GM21515 (cell line): ENCODE data around the gene NR2C2.

Source experiments
- ATAC-seq: cut with Tn5 transposase; IDR thresholded peaks from one replicate; pipeline ENCODE4 v1.9.1; 2021; ENCODE audit not compliant: unreplicated experiment

The NR2C2 gene

GRCh38 chr3:15056676-15057404 is 109.5 kb downstream of the NR2C2 start:
- ATAC-seq: no peak

- ATAC-seq: no peak
Observed at GRCh38 chr3:15060029-15060428, 112.6 kb downstream of the NR2C2 start.

GRCh38 chr3:15063238-15063637 is 115.9 kb downstream of the NR2C2 start:
- ATAC-seq: no peak

GRCh38 chr3:15063656-15064286 is 116.4 kb downstream of the NR2C2 start:
- no peak for ATAC-seq

DNA sequence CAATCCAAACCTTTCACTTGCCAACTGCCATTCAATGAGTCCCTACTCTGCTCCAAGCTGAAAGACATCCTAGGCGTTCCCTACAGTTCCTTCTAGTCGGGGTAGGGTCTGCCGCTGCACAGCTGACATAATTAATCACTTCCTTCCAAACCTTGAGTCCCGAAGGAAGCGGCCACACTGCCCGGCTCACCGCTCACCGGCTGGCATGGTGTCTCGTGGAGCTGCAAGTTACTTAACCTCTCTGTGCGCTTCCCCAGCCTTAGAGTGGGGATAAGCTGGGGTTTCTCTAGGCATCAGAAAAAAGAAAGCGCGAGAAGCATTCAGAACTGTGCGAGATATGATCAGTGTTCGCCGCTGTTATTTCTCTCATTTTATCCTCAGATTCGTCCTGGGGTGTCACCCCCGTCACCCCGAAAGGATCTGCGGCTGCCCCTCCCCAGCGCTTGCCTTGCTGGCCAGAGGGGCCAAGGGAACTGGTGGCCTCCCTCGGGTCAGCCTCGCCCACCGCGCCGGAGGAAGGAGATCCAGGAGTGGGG is 117.0 kb downstream of the NR2C2 start:
- ATAC-seq: peak; percentile 12

- peak; percentile 97 for ATAC-seq
Observed at GRCh38 chr3:15064835-15065549, 117.6 kb downstream of the NR2C2 start, which contains the start of gene MRPS25. MRPS25 (minus strand) TSS chr3:15065315; CDS start chr3:15065194, 121 bp downstream.

- ATAC-seq: no peak
Observed at GRCh38 chr3:15065550-15066007, 118.2 kb downstream of the NR2C2 start.

GRCh38 chr3:15066467-15066866 is 119.1 kb downstream of the NR2C2 start:
- ATAC-seq: no peak

DNA sequence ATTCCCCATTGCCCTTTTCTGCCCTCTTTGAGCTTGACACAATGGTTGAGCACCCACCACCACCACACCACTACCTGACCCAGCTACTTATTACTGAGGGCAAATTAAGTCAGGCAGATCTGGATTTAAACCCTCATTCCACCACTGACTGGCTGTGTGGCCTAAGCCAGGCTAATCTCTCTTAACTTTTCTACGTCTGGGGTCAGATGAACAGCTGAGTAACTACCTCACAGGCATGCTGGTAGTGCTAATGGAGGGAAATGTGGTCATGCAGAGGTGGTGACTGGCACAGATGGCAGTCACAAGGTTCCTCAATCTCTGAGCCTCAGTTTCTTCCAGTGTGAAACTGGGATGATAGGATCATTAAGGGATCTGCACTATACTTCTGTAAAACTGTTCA is 122.1 kb downstream of the NR2C2 start:
- ATAC-seq: no peak

GRCh38 chr3:15071699-15072098 is 124.3 kb downstream of the NR2C2 start:
- no peak for ATAC-seq

- no peak for ATAC-seq
Observed at GRCh38 chr3:15074500-15074899, 127.1 kb downstream of the NR2C2 start.

- no peak for ATAC-seq
Observed at GRCh38 chr3:15079091-15079490, 131.7 kb downstream of the NR2C2 start.

- no peak for ATAC-seq
Observed at GRCh38 chr3:15081960-15082664, 134.7 kb downstream of the NR2C2 start.

- no peak for ATAC-seq
Observed at GRCh38 chr3:15083252-15083651, 135.9 kb downstream of the NR2C2 start.

- no peak for ATAC-seq
Observed at GRCh38 chr3:15086263-15086662, 138.9 kb downstream of the NR2C2 start.

GRCh38 chr3:15086699-15087098 is 139.3 kb downstream of the NR2C2 start:
- no peak for ATAC-seq

DNA sequence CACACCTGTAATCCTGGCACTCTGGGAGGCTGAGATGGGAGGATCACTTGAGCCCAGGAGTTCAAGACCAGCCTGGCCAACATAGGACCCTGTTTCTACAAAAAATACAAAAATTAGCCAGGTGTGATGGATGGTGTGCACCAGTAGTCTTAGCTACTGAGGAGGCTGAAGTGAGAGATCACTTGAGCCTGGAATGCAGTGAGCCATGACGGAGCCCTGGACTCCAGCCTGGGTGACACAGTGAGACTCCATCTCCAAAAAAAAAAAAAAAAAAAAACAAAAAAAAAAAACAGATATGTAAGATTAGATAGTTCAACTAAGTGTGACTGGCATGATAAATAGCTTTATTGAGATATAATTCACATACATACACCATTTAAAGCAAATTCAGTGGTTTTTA is 141.8 kb downstream of the NR2C2 start:
- ATAC-seq: no peak

- ATAC-seq: no peak
Observed at GRCh38 chr3:15091575-15091974, 144.2 kb downstream of the NR2C2 start.

DNA sequence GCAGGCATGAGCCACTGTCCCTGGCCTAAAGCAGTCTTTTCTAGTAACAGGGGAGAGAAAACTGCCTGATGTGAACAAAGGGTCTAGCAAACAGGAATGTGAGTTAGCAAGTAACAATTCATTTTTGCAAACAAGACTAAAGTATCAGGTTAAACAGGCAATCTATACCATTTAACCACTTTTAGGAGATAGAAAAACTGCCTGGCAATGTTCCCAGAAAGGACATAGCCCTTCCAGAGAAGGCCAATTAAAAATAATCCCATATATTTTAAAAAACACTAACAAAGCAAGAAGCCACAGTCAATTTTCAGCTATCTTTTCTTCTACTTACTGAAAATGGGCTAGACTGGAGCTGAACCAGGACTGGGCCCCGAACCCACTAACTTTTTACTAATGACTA is 145.3 kb downstream of the NR2C2 start:
- no peak for ATAC-seq

DNA sequence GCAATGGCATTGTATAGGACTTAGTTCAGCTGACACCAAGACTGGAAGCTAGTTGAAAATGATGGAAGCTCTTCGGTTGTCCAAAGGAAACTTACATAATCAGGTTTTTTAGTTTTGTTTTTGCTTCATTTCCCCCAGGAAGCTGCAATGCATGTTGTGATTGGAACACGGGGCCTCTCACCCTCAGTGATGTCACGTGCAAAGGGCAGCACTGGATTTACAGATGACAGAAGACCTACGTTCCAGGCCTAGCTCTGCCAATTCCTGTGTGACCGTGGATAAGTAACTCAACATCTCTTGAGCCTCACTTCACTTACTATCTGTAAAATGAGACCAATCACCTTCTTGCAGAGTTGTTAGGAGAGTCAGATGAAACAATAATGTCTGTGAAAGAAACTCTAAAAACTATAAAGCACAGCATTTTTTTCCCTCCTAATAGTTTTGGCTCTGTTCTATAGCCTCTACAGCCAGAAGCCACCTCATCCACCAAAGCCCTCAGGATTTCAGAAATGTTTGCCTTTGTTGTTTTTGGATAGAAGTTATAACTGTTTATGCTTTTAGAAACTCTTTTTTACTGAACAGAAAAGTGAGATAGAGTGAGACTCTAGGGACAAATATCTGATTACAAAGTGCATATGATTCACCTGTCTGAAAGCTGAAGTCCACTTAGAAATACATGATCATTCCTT is 146.9 kb downstream of the NR2C2 start:
- no peak for ATAC-seq
